IMR-90 (cell line): ENCODE measurements around the gene SNRPD3. TPM values are rescaled to one million over a fixed set of nuclear protein-coding genes. Genes with fewer than 3 reads are reported as not detected.

ENCODE experiments used
- ATAC-seq: fragments of 200-7000 bp; cut with Tn5 transposase; 2 replicates; pipeline ENCODE4 v1.9.1; 2020; ENCODE audit warnings: low read depth, mild to moderate bottlenecking, moderate library complexity
- BruUV-seq: library from RNA; stranded (reverse); fragments of 400-500 nt; replicated peaks from 2 replicates; lab custom pipeline; 2021; lab: Mats Ljungman, UMichigan
- CTCF ChIA-PET: fragments of 300-600 bp; formaldehyde crosslinking; extraction: SDS; loops from one replicate; lab custom pipeline; 2021; ENCODE audit warnings: antibody characterized with exemption; lab: Yijun Ruan, JAX
- POLR2A ChIA-PET: fragments of 300-600 bp; sonication (Branson Sonifier 250); formaldehyde crosslinking; loops from one replicate; lab custom pipeline; 2022; ENCODE audit warnings: antibody characterized with exemption; ENCODE audit not compliant: unreplicated experiment; lab: Charles Lee
- DNase-seq: peaks from one replicate; pipeline ENCODE4 v3.0.0; 2013
- H2AFZ ChIP-seq: replicated peaks from 2 replicates; pipeline ENCODE3; 2013; ENCODE audit warnings: low read length, mild to moderate bottlenecking; ENCODE audit not compliant: poor library complexity
- H2AK5ac ChIP-seq: 2 replicates; pipeline ENCODE4 v1.6.1; 2013; ENCODE audit warnings: low read depth, low read length, inconsistent platforms
- H2AK9ac ChIP-seq: replicated peaks from 2 replicates; pipeline ENCODE3; 2013; ENCODE audit warnings: mild to moderate bottlenecking, low read depth, low read length, moderate library complexity; ENCODE audit not compliant: poor library complexity
- H2BK120ac ChIP-seq: 2 replicates; pipeline ENCODE4 v1.6.1; 2013; ENCODE audit warnings: low read depth, low read length, inconsistent platforms
- H2BK15ac ChIP-seq: 3 replicates; pipeline ENCODE4 v1.6.1; 2013; ENCODE audit warnings: low read depth, low read length, inconsistent platforms
- H2BK20ac ChIP-seq: 2 replicates; pipeline ENCODE4 v1.6.1; 2013; ENCODE audit warnings: low read depth, mild to moderate bottlenecking, inconsistent platforms, low read length, moderate library complexity
- H2BK5ac ChIP-seq: 2 replicates; pipeline ENCODE4 v1.6.1; 2013; ENCODE audit warnings: mild to moderate bottlenecking, low read depth, low read length, inconsistent platforms; ENCODE audit not compliant: poor library complexity, severe bottlenecking
- H3K14ac ChIP-seq: replicated peaks from 2 replicates; pipeline ENCODE4 v1.6.1; 2013; ENCODE audit warnings: low read depth, low read length, inconsistent platforms
- H3K18ac ChIP-seq: 2 replicates; pipeline ENCODE4 v1.6.1; 2013; ENCODE audit warnings: low read depth, low read length, control low read depth
- H3K23ac ChIP-seq: 2 replicates; pipeline ENCODE4 v1.6.1; 2013; ENCODE audit warnings: low read depth, low read length, inconsistent platforms
- H3K27ac ChIP-seq: 2 replicates; pipeline ENCODE4 v1.5.1; 2013; ENCODE audit warnings: mild to moderate bottlenecking, control low read depth, low read length; ENCODE audit not compliant: insufficient read depth
- H3K27me3 ChIP-seq: 2 replicates; pipeline ENCODE4 v1.6.1; 2013; ENCODE audit warnings: low read length; ENCODE audit not compliant: control insufficient read depth, insufficient read depth
- H3K36me3 ChIP-seq: 2 replicates; pipeline ENCODE4 v1.6.1; 2013; ENCODE audit warnings: low read length, mixed read lengths; ENCODE audit not compliant: control insufficient read depth, insufficient read depth
- H3K4ac ChIP-seq: 2 replicates; pipeline ENCODE4 v1.6.1; 2013; ENCODE audit warnings: low read depth, low read length, inconsistent platforms
- H3K4me1 ChIP-seq: 2 replicates; pipeline ENCODE4 v1.6.1; 2013; ENCODE audit warnings: low read length, mixed read lengths; ENCODE audit not compliant: control insufficient read depth, insufficient read depth
- H3K4me2 ChIP-seq: 2 replicates; pipeline ENCODE4 v1.6.1; 2013; ENCODE audit warnings: low read depth, mild to moderate bottlenecking, control low read depth, low read length, moderate library complexity
- H3K4me3 ChIP-seq: 2 replicates; pipeline ENCODE4 v1.5.1; 2013; ENCODE audit warnings: low read depth, mild to moderate bottlenecking, control low read depth, low read length, moderate library complexity; ENCODE audit not compliant: insufficient read depth
- H3K56ac ChIP-seq: 2 replicates; pipeline ENCODE4 v1.6.1; 2013; ENCODE audit warnings: low read length, inconsistent platforms; ENCODE audit not compliant: insufficient read depth; ENCODE audit errors: extremely low read depth
- H3K79me1 ChIP-seq, 2 experiments: 2 replicates each; pipeline ENCODE4 v1.6.1; 2013; ENCODE audit warnings: low read length in 2 of 2, inconsistent platforms in 1 of 2, low read depth in 1 of 2
- H3K9ac ChIP-seq: 2 replicates; pipeline ENCODE4 v1.6.1; 2013; ENCODE audit warnings: low read depth, low read length, control low read depth
- H3K9me1 ChIP-seq: 2 replicates; pipeline ENCODE4 v1.6.1; 2013; ENCODE audit warnings: low read length, inconsistent platforms; ENCODE audit not compliant: insufficient read depth
- H3K9me3 ChIP-seq: 2 replicates; pipeline ENCODE4 v1.6.1; 2013; ENCODE audit warnings: low read length; ENCODE audit not compliant: control insufficient read depth, insufficient read depth
- H4K20me1 ChIP-seq: 2 replicates; pipeline ENCODE4 v1.6.1; 2013; ENCODE audit warnings: low read length, inconsistent platforms; ENCODE audit not compliant: insufficient read depth
- H4K5ac ChIP-seq: 2 replicates; pipeline ENCODE4 v1.6.1; 2013; ENCODE audit warnings: mild to moderate bottlenecking, low read depth, low read length, control low read depth
- H4K8ac ChIP-seq, 2 experiments: 2 replicates each; pipeline ENCODE4 v1.6.1; 2013; ENCODE audit warnings: low read depth in 2 of 2, low read length in 2 of 2, control low read depth in 1 of 2, inconsistent platforms in 1 of 2
- H4K91ac ChIP-seq: 2 replicates; pipeline ENCODE4 v1.6.1; 2013; ENCODE audit warnings: low read depth, low read length, inconsistent platforms; ENCODE audit not compliant: insufficient read depth
- CEBPB ChIP-seq: IDR thresholded peaks from 2 replicates; pipeline ENCODE4 v1.6.1; 2012; ENCODE audit warnings: low read depth, low read length, improper control_type of control experiment
- ELK1 ChIP-seq: fragments of 150-350 bp; IDR thresholded peaks from 2 replicates; pipeline ENCODE4 v1.6.1; 2016; ENCODE audit warnings: low read depth, mild to moderate bottlenecking, low read length, moderate library complexity, borderline replicate concordance
- FOS ChIP-seq: fragments of 150-350 bp; IDR thresholded peaks from 2 replicates; pipeline ENCODE4 v1.6.1; 2016; ENCODE audit warnings: low read depth, low read length
- MAZ ChIP-seq: IDR thresholded peaks from 2 replicates; pipeline ENCODE4 v1.6.1; 2012; ENCODE audit warnings: low read depth, mild to moderate bottlenecking, low read length, improper control_type of control experiment, moderate library complexity, borderline replicate concordance
- MXI1 ChIP-seq: IDR thresholded peaks from 2 replicates; pipeline ENCODE4 v1.6.1; 2012; ENCODE audit warnings: low read depth, mild to moderate bottlenecking, low read length, moderate library complexity, borderline replicate concordance
- SMC3 ChIP-seq: fragments of 150-350 bp; IDR thresholded peaks from 2 replicates; pipeline ENCODE4 v1.6.1; 2016; ENCODE audit warnings: low read depth, mild to moderate bottlenecking, antibody characterized with exemption, low read length, moderate library complexity
- USF2 ChIP-seq: fragments of 150-350 bp; IDR thresholded peaks from 2 replicates; pipeline ENCODE4 v1.6.1; 2017; ENCODE audit warnings: mild to moderate bottlenecking, antibody characterized with exemption, low read length, low read depth
- WGBS, 2 experiments: methylation state at CpG; one replicate each; pipeline versions ENCODE4 v1.1.5 to v1.1.7; 2013; ENCODE audit warnings: missing lambda C conversion rate in 2 of 2; ENCODE audit not compliant: insufficient read length in 1 of 2; ENCODE audit errors: extremely low coverage in 2 of 2; 5-methylcytosine and 5-hydroxymethylcytosine counted together
- dilution Hi-C: fragments of 300-500 bp; cut with HindIII; formaldehyde crosslinking; loops from one replicate; pipeline ENCODE4 v1.14.3; 2018; ENCODE audit warnings: low sequenced_read_pairs; ENCODE audit not compliant: unreplicated experiment
- in situ Hi-C: fragments of 300-500 bp; cut with MboI; formaldehyde crosslinking; loops from 3 replicates; pipeline ENCODE4 v1.14.3; 2019; ENCODE audit warnings: low sequenced_read_pairs, inconsistent platforms, mixed read lengths
- intact Hi-C: fragments of 100-400 bp; cut with micrococcal nuclease; formaldehyde crosslinking; loops from 2 replicates; pipeline ENCODE4 v1.10.0; 2022
- polyA plus RNA-seq, 3 experiments: library from polyadenylated mRNA; depleted of rRNA; stranded (reverse); fragments of >200 nt; gene quantifications; 2 replicates each; pipeline ENCODE4 v1.2.3, GENCODE V29; 2012; ENCODE audit warnings: low replicate concordance in 1 of 3
- total RNA-seq: library from RNA; depleted of rRNA; stranded (reverse); fragments of >200 nt; gene quantifications from 2 replicates; pipeline ENCODE4 v1.2.3, GENCODE V29; 2012

SNRPD3 gene
- total and polyA plus RNA-seq, 2 of the 4 experiments (the other 2 are of a cell fraction), result 158 to 283 TPM

- dilution Hi-C loops (no loop called here), in situ Hi-C loops (no loop called here), intact Hi-C loops (no loop called here)
- H2BK15ac ChIP-seq, result no peak overlapping the region
- peaks cover 23% of the 10 kb centered on the region for H3K9me1 ChIP-seq
- no peak overlapping the region for H3K9ac ChIP-seq
- H4K91ac ChIP-seq, result no peak overlapping the region
- peaks cover 35% of the 10 kb centered on the region for H3K36me3 ChIP-seq
- H4K20me1 ChIP-seq, result peaks cover 45% of the 10 kb centered on the region
- TF ChIP-seq USF2 (no peak), ELK1 (no peak), FOS (no peak), MAZ (no peak), CEBPB (no peak), SMC3 (no peak), MXI1 (no peak)
- H4K5ac ChIP-seq, result no peak overlapping the region
- no peak overlapping the region for H2BK20ac ChIP-seq
- 100% methylated on average over 2 of the region's 4 CpGs; no CpG with 5 or more reads in 1 of the 2 experiments for WGBS, 2 experiments
- no peak overlapping the region for H3K27ac ChIP-seq
- no peak for DNase-seq
- no peak overlapping the region for H2AK9ac ChIP-seq
- H2AK5ac ChIP-seq, result no peak overlapping the region
- no peak overlapping the region for H3K4me2 ChIP-seq
- H2BK120ac ChIP-seq, result no peak overlapping the region
- no peak overlapping the region for H2AFZ ChIP-seq
- ChIA-PET POLR2A (no interaction called here), CTCF (no interaction called here)
- H3K4ac ChIP-seq, result no peak overlapping the region
- H4K8ac ChIP-seq, result no peak overlapping the region
- no peak overlapping the region for H3K18ac ChIP-seq
- no peak overlapping the region for H2BK5ac ChIP-seq
- peaks cover 8% of the 10 kb centered on the region for H3K4me1 ChIP-seq
- H3K9me3 ChIP-seq, result no peaks in the 10 kb centered on the region
- H3K4me3 ChIP-seq, result no peak overlapping the region
- H3K27me3 ChIP-seq, result no peaks in the 10 kb centered on the region
- H3K56ac ChIP-seq, result no peak overlapping the region
- no peak for ATAC-seq
- H3K14ac ChIP-seq, result no peak overlapping the region
- peaks cover 32 to 86% of the 10 kb centered on the region in 2 experiments for H3K79me1 ChIP-seq
- no peak overlapping the region for H3K23ac ChIP-seq
- no TSS peak for BruUV-seq
Observed at GRCh38 chr22:24548812-24549211, 7.0 kb upstream of the SNRPD3 start.
